Dermis microvascular lymphatic vessel endothelial cell (primary cell): ENCODE data around the gene TRIL. TPM values are rescaled to one million over a fixed set of nuclear protein-coding genes. Genes with fewer than 3 reads are reported as not detected.

Source experiments
- DNase-seq, 2 donors: peaks; one replicate each; pipeline versions ENCODE4 v3.0.0 to v3.0.0-alpha.2; 2010; ENCODE audit warnings: low read depth in 2 of 2
- total RNA-seq: library from RNA; depleted of rRNA; stranded (reverse); fragments of >200 nt; gene quantifications from 2 replicates; pipeline ENCODE4 v1.2.1, GENCODE V29; 2014

TRIL gene
- total RNA-seq, 1 donor from 2014 or later: 18.6 TPM

GRCh38 chr7:28984217-28984616 lies 26.1 kb upstream of the TRIL start:
- no peak for DNase-seq

- no peak for DNase-seq
Observed at GRCh38 chr7:28983396-28984190, 25.5 kb upstream of the TRIL start.

- DNase-seq: no peak
Observed at GRCh38 chr7:28981161-28981465, 23.0 kb upstream of the TRIL start.

- DNase-seq: no peak
Observed at GRCh38 chr7:28980451-28981160, 22.5 kb upstream of the TRIL start.

GRCh38 chr7:28979776-28980175 lies 21.6 kb upstream of the TRIL start:
- DNase-seq: no peak

GRCh38 chr7:28977881-28978280 lies 19.8 kb upstream of the TRIL start:
- DNase-seq: no peak

- DNase-seq: no peak
Observed at GRCh38 chr7:28976022-28976421, 17.9 kb upstream of the TRIL start.

- no peak for DNase-seq
Observed at GRCh38 chr7:28973591-28973990, 15.5 kb upstream of the TRIL start.

- no peak for DNase-seq
Observed at GRCh38 chr7:28964056-28964455, 5.9 kb upstream of the TRIL start.

GRCh38 chr7:28961972-28962371 lies 3.8 kb upstream of the TRIL start:
- no peak for DNase-seq

- DNase-seq: no peak
Observed at GRCh38 chr7:28960071-28960840, 2.1 kb upstream of the TRIL start.

- no peak for DNase-seq
Observed at GRCh38 chr7:28958980-28959347, 834 bp upstream of the TRIL start.

GRCh38 chr7:28957751-28958234 lies 337 bp downstream of the TRIL start:
- DNase-seq: peak in 1 of 2 donors; percentile 49

GRCh38 chr7:28957064-28957750 lies 923 bp downstream of the TRIL start:
- peak in 1 of 2 donors; percentile 44 for DNase-seq

- DNase-seq: peak; percentile 60 to 76
Observed at GRCh38 chr7:28956608-28957063, 1.5 kb downstream of the TRIL start.

GRCh38 chr7:28955718-28956607 lies 2.2 kb downstream of the TRIL start:
- DNase-seq: peak; percentile 66 to 77

- DNase-seq: no peak
Observed at GRCh38 chr7:28955356-28955717, 2.8 kb downstream of the TRIL start.

GRCh38 chr7:28954946-28955345 lies 3.2 kb downstream of the TRIL start:
- DNase-seq: no peak

- DNase-seq: no peak
Observed at GRCh38 chr7:28954471-28954870, 3.7 kb downstream of the TRIL start.

GRCh38 chr7:28953633-28954032 lies 4.5 kb downstream of the TRIL start:
- peak in 1 of 2 donors; percentile 32 for DNase-seq

GRCh38 chr7:28942168-28942567 lies 16.0 kb downstream of the TRIL start:
- DNase-seq: no peak
